GM12875 (cell line): ENCODE results near the gene B3GNT9.
A peak's percentile ranks its signal among the peaks of the same experiment; 100 is the strongest.

Experiments
- H3K4me3 ChIP-seq: one replicate; pipeline ENCODE4 v1.5.1; 2011; ENCODE audit warnings: low read depth, low read length, control low read depth
- CTCF ChIP-seq: IDR thresholded peaks from 2 replicates; pipeline ENCODE4 v1.5.1; 2011; ENCODE audit warnings: low read depth, mild to moderate bottlenecking, control low read depth, inconsistent platforms, low read length, moderate library complexity, borderline replicate concordance; ENCODE audit not compliant: insufficient read depth

B3GNT9 gene

GRCh38 chr16:67155295-67156142, 4.7 kb upstream of the B3GNT9 start:
- TF ChIP-seq CTCF = peak; percentile 100
- H3K4me3 ChIP-seq = no peak overlapping the region

GRCh38 chr16:67154578-67155294, 3.9 kb upstream of the B3GNT9 start:
- no peak overlapping the region for H3K4me3 ChIP-seq
- TF ChIP-seq CTCF = no peak

GRCh38 chr16:67151431-67152097, 766 bp upstream of the B3GNT9 start:
- no peak for TF ChIP-seq CTCF
- H3K4me3 ChIP-seq = no peak overlapping the region

GRCh38 chr16:67150047-67150832, 558 bp downstream of the B3GNT9 start:
- H3K4me3 ChIP-seq = peak overlapping the region; percentile 57
- no peak for TF ChIP-seq CTCF

GRCh38 chr16:67149276-67150046, 1.3 kb downstream of the B3GNT9 start:
- no peak overlapping the region for H3K4me3 ChIP-seq

More at GRCh38 chr16:67149276-67150046, 1.3 kb downstream of the B3GNT9 start:
- TF ChIP-seq CTCF = no peak
